HepG2 (cell line): ENCODE results near the gene FRMD8. TPM values are rescaled to one million over a fixed set of nuclear protein-coding genes. Genes with fewer than 3 reads are reported as not detected.

Source experiments
- ARNTL ChIP-seq: sonication (generic); formaldehyde crosslinking; IDR thresholded peaks from 2 replicates; pipeline ENCODE4 v1.4.0; 2020; ENCODE audit warnings: mild to moderate bottlenecking, missing genetic modification reagents
- ASH2L ChIP-seq: fragments of 300-600, 200-600 bp; sonication (generic); IDR thresholded peaks from 2 replicates; pipeline ENCODE4 v1.7.0; 2017; ENCODE audit warnings: low read depth, mild to moderate bottlenecking, moderate library complexity, mixed read lengths, low read length; ENCODE audit not compliant: insufficient read length
- CCDC6 ChIP-seq: sonication (generic); formaldehyde crosslinking; IDR thresholded peaks from 2 replicates; pipeline ENCODE4 v1.8.1; 2022; ENCODE audit warnings: mild to moderate bottlenecking, missing genetic modification reagents, moderate library complexity
- FOXA3 ChIP-seq: IDR thresholded peaks from 2 replicates; pipeline ENCODE4 v1.6.1; 2016; ENCODE audit warnings: missing genetic modification reagents, missing compliant biosample characterization
- HNRNPH1 ChIP-seq: fragments of 200-400 bp; formaldehyde crosslinking; optimal IDR thresholded peaks from 2 replicates; pipeline ENCODE3; 2017; ENCODE audit warnings: mild to moderate bottlenecking, low read depth, low read length
- HNRNPK ChIP-seq: fragments of 200-400 bp; formaldehyde crosslinking; IDR thresholded peaks from 2 replicates; pipeline ENCODE4 v1.6.1; 2018; ENCODE audit warnings: low read length, low read depth, moderate library complexity, mild to moderate bottlenecking; ENCODE audit not compliant: poor library complexity, severe bottlenecking
- IRF2 ChIP-seq: IDR thresholded peaks from 2 replicates; pipeline ENCODE4 v1.6.1; 2018; ENCODE audit warnings: missing genetic modification reagents, missing compliant biosample characterization
- JUNB ChIP-seq: sonication (generic); formaldehyde crosslinking; IDR thresholded peaks from 2 replicates; pipeline ENCODE4 v1.8.0; 2022; ENCODE audit warnings: missing genetic modification reagents, mild to moderate bottlenecking, borderline replicate concordance
- MED1 ChIP-seq: sonication (generic); formaldehyde crosslinking; IDR thresholded peaks from 2 replicates; pipeline ENCODE4 v1.4.0; 2020; ENCODE audit warnings: missing genetic modification reagents
- NCOR1 ChIP-seq: fragments of 200-600 bp; sonication (generic); IDR thresholded peaks from 2 replicates; pipeline ENCODE4 v1.7.0; 2017; ENCODE audit warnings: antibody characterized with exemption, low read length, borderline replicate concordance
- PAF1 ChIP-seq: IDR thresholded peaks from 2 replicates; pipeline ENCODE4 v1.6.1; 2016; ENCODE audit warnings: missing genetic modification reagents, missing compliant biosample characterization
- PPARG ChIP-seq: conservative IDR thresholded peaks from 2 replicates; pipeline ENCODE4 v1.6.1; 2016; ENCODE audit warnings: missing biosample characterization, missing genetic modification reagents
- SAP130 ChIP-seq: IDR thresholded peaks from 2 replicates; pipeline ENCODE4 v1.6.1; 2016; ENCODE audit warnings: low read depth
- SMC3 ChIP-seq: IDR thresholded peaks from 2 replicates; pipeline ENCODE4 v1.6.1; 2011; ENCODE audit warnings: low read length, improper control_type of control experiment
- ZC3H13 ChIP-seq: sonication (generic); formaldehyde crosslinking; IDR thresholded peaks from 2 replicates; pipeline ENCODE4 v1.8.1; 2023; ENCODE audit warnings: mild to moderate bottlenecking, missing genetic modification reagents, moderate library complexity
- ZNF12 ChIP-seq: sonication (generic); formaldehyde crosslinking; IDR thresholded peaks from 2 replicates; pipeline ENCODE4 v1.5.0; 2020; ENCODE audit warnings: missing genetic modification reagents
- ZNF224 ChIP-seq: sonication (generic); formaldehyde crosslinking; IDR thresholded peaks from 2 replicates; pipeline ENCODE4 v1.5.0; 2020; ENCODE audit warnings: mild to moderate bottlenecking, missing genetic modification reagents
- ZNF562 ChIP-seq: sonication (generic); formaldehyde crosslinking; IDR thresholded peaks from 2 replicates; pipeline ENCODE4 v1.8.0; 2022; ENCODE audit warnings: missing genetic modification reagents, borderline replicate concordance
- ZNF652 ChIP-seq: IDR thresholded peaks from 2 replicates; pipeline ENCODE4 v1.6.1; 2016; ENCODE audit warnings: low read depth, borderline replicate concordance
- ZNF749 ChIP-seq: sonication (generic); formaldehyde crosslinking; IDR thresholded peaks from 2 replicates; pipeline ENCODE4 v1.8.0; 2022; ENCODE audit warnings: mild to moderate bottlenecking, missing genetic modification reagents, moderate library complexity, borderline replicate concordance
- polyA plus RNA-seq, 8 experiments: library from polyadenylated mRNA; depleted of rRNA in 3 of 8; stranded (reverse) in 7 of 8; unstranded in 1 of 8; fragments of >200 nt; fragmentation: Illumina TruSeq in 4 of 8; extraction: Trizol in 4 of 8; gene quantifications; 2 replicates each; pipeline versions ENCODE4 v1.2.1 to v1.2.3, GENCODE V29; 2011 to 2016; ENCODE audit warnings: low read depth in 4 of 8, missing spikeins in 1 of 8, mixed read lengths in 1 of 8; ENCODE audit not compliant: insufficient read depth in 1 of 8
- total RNA-seq, 5 experiments: library from RNA; depleted of rRNA; stranded (reverse); fragments of >200 nt; fragmentation: Illumina TruSeq; extraction: Trizol; gene quantifications; 2 replicates each; pipeline ENCODE4 v1.2.3, GENCODE V29; 2016; ENCODE audit warnings: low read depth in 1 of 5
- TF ChIP-seq, protein P1 (sequence below): sonication (generic); formaldehyde crosslinking; IDR thresholded peaks from 2 replicates; pipeline ENCODE4 v1.4.0; 2020; ENCODE audit warnings: missing genetic modification reagents, borderline replicate concordance
- TF ChIP-seq, protein P2 (sequence below): sonication (generic); formaldehyde crosslinking; IDR thresholded peaks from 2 replicates; pipeline ENCODE4 v1.4.0; 2020; ENCODE audit warnings: missing genetic modification reagents, borderline replicate concordance

The FRMD8 gene
- total and polyA plus RNA-seq, 2 of the 13 experiments (the other 11 are each of a cell fraction or from before 2014, with no cell fraction given) = 5.8 to 20.6 TPM

DNA sequence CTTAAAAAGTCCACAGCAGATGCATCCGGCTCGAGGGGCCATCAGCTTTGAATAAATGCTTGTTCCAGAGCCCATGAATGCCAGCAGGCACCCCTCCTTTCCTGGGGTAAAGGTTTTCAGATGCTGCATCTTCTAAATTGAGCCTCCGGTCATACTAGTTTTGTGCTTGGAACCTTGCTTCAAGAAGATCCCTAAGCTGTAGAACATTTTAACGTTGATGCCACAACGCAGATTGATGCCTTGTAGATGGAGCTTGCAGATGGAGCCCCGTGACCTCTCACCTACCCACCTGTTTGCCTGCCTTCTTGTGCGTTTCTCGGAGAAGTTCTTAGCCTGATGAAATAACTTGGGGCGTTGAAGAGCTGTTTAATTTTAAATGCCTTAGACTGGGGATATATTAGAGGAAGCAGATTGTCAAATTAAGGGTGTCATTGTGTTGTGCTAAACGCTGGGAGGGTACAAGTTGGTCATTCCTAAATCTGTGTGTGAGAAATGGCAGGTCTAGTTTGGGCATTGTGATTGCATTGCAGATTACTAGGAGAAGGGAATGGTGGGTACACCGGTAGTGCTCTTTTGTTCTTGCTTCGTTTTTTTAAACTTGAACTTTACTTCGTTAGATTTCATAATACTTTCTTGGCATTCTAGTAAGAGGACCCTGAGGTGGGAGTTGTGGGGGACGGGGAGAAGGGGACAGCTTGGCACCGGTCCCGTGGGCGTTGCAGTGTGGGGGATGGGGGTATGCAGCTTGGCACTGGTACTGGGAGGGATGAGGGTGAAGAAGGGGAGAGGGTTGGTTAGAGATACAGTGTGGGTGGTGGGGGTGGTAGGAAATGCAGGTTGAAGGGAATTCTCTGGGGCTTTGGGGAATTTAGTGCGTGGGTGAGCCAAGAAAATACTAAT lies 38.0 kb downstream of the FRMD8 start (continued):
- TF ChIP-seq ARNTL (CRISPR knock-in tag) (0 out of 2 replicates have a peak, but pooled peaks have one; percentile 10), MED1 (CRISPR knock-in tag) (peak; percentile 12; the same call in 1 of the 2 replicates), JUNB (CRISPR knock-in tag) (0 out of 2 replicates have a peak, but pooled peaks have one; percentile 31), SAP130 (CRISPR knock-in tag) (peak; percentile 7; the same call in 1 of the 2 replicates), IRF2 (CRISPR knock-in tag) (no peak), PAF1 (peak; percentile 96), ZNF652 (CRISPR knock-in tag) (no peak), HNRNPH1 (peak; percentile 22), ZNF12 (CRISPR knock-in tag) (0 out of 2 replicates have a peak, but pooled peaks have one; percentile 7), PPARG (CRISPR knock-in tag) (peak; percentile 24; the same call in 1 of the 2 replicates), HNRNPK (peak; percentile 82), ZC3H13 (CRISPR knock-in tag) (0 out of 2 replicates have a peak, but pooled peaks have one; percentile 78), ASH2L (peak; percentile 28), ZNF224 (CRISPR knock-in tag) (peak; percentile 71; the same call in 1 of the 2 replicates), FOXA3 (CRISPR knock-in tag) (0 out of 2 replicates have a peak, but pooled peaks have one; percentile 5), SMC3 (0 out of 2 replicates have a peak, but pooled peaks have one; percentile 2), NCOR1 (peak; percentile 19; the same call in 1 of the 2 replicates), ZNF749 (CRISPR knock-in tag) (0 out of 2 replicates have a peak, but pooled peaks have one; percentile 10), ZNF562 (CRISPR knock-in tag) (0 out of 2 replicates have a peak, but pooled peaks have one; percentile 50), CCDC6 (0 out of 2 replicates have a peak, but pooled peaks have one; percentile 17)
- TF ChIP-seq, protein P1, sequence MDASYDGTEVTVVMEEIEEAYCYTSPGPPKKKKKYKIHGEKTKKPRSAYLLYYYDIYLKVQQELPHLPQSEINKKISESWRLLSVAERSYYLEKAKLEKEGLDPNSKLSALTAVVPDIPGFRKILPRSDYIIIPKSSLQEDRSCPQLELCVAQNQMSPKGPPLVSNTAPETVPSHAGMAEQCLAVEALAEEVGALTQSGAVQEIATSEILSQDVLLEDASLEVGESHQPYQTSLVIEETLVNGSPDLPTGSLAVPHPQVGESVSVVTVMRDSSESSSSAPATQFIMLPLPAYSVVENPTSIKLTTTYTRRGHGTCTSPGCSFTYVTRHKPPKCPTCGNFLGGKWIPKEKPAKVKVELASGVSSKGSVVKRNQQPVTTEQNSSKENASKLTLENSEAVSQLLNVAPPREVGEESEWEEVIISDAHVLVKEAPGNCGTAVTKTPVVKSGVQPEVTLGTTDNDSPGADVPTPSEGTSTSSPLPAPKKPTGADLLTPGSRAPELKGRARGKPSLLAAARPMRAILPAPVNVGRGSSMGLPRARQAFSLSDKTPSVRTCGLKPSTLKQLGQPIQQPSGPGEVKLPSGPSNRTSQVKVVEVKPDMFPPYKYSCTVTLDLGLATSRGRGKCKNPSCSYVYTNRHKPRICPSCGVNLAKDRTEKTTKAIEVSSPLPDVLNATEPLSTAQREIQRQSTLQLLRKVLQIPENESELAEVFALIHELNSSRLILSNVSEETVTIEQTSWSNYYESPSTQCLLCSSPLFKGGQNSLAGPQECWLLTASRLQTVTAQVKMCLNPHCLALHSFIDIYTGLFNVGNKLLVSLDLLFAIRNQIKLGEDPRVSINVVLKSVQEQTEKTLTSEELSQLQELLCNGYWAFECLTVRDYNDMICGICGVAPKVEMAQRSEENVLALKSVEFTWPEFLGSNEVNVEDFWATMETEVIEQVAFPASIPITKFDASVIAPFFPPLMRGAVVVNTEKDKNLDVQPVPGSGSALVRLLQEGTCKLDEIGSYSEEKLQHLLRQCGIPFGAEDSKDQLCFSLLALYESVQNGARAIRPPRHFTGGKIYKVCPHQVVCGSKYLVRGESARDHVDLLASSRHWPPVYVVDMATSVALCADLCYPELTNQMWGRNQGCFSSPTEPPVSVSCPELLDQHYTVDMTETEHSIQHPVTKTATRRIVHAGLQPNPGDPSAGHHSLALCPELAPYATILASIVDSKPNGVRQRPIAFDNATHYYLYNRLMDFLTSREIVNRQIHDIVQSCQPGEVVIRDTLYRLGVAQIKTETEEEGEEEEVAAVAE (CRISPR knock-in tag) = no peak
- TF ChIP-seq, protein P2, sequence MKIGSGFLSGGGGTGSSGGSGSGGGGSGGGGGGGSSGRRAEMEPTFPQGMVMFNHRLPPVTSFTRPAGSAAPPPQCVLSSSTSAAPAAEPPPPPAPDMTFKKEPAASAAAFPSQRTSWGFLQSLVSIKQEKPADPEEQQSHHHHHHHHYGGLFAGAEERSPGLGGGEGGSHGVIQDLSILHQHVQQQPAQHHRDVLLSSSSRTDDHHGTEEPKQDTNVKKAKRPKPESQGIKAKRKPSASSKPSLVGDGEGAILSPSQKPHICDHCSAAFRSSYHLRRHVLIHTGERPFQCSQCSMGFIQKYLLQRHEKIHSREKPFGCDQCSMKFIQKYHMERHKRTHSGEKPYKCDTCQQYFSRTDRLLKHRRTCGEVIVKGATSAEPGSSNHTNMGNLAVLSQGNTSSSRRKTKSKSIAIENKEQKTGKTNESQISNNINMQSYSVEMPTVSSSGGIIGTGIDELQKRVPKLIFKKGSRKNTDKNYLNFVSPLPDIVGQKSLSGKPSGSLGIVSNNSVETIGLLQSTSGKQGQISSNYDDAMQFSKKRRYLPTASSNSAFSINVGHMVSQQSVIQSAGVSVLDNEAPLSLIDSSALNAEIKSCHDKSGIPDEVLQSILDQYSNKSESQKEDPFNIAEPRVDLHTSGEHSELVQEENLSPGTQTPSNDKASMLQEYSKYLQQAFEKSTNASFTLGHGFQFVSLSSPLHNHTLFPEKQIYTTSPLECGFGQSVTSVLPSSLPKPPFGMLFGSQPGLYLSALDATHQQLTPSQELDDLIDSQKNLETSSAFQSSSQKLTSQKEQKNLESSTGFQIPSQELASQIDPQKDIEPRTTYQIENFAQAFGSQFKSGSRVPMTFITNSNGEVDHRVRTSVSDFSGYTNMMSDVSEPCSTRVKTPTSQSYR = peak; percentile 48; the same call in 1 of the 2 replicates
